Measurements from ENCODE around the gene ZNF584.
"Not testable (repeated sequence)": the region's sequence is repeated elsewhere in the genome, so short reads cannot be mapped to it uniquely, and the experiment has no call there.

Gene ZNF584

DNA sequence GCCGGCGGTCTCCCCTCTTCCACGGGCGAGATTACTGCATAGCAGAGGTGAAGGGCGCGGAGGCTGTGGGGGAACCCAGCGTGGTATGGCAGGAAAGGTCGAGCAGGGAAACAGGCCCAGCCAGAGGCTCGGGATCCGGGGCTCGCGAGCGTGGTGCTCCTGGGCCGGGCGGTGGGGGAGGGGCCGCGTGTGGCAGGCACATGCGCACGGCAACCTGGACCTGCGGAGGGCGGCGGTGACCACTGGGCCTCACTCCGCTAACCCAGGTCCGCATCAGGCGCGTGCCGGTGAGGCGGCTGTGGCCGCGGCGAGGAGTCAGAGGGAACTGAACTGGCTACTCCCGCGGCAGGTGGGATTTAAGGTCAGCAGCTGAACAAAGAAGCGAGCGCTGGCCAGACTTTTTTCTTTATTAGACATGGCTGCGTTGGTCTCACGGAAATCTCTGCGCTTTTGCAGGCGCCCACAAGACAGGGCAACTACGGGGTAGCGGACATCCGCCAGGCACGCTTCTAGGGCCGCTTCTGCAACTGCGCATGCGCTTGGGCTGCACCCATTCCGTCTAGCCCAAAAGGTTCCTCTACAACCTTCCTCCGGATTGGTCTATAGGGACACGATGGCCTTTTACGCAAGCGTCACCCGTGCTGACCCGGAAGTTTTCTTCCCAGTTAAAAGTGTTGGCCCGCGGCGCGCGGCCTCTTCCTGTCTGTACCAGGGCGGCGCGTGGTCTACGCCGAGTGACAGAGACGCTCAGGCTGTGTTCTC lies 21.7 kb upstream of the ZNF584 start, which contains the start of gene RPS5:
RPS5 (plus strand) TSS at position 694 of the 762 bp plus-strand sequence. CDS start 869 bp downstream, outside the sequence.
- DNase-seq = peak; percentile 76

DNA sequence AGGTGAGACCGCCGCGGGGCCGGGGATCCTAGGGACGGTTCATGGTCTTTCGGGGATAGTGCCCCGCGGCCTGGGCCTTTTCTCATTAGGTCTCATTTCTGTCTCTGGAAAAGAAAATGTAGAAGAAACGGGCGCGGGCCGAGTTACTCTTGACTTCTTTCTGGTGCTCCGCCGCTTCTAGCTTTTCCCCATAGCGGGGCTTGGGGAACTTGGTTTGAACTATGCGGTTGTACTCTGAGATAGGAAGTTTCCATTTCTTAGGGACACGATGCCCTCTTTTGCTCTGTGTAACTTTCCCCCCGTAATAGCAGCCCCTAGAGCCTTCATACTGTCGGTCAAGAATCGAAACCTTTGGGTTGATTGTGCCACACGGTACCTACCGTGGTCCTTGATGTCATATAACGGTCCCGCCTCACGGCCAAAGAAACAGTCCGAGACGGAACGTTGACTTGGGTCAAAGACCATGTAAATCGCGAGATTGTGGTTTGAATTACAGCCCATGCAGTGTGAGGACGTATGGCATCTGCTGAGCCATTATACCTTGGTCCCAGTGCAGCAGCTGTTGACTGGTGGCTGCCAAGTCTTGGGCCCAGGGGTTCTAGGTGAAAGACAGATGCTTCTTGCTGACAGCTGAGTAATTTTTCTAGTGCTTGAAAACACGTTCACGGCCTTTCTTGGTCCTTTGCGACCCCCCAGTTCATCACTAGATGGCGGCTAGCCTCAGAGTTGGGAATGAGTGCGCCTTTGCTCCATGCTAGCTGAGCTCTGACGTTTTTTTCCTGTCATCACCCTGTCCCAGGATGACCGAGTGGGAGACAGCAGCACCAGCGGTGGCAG lies 20.9 kb upstream of the ZNF584 start:
- no peak for DNase-seq

DNA sequence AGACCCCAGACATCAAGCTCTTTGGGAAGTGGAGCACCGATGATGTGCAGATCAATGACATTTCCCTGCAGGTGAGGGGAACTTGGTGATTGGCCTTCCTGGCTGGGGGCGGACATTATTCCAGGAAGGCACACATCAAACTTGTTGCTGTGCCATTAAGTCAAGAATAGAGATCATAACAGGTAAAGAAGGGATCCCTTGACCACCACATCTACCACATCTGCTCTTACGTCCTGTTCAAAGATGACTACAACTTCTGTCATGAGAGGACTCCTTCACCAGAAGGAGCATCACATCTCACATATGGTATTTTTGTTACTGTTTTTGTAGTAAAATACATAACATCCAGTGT lies 20.3 kb upstream of the ZNF584 start:
- no peak for DNase-seq

DNA sequence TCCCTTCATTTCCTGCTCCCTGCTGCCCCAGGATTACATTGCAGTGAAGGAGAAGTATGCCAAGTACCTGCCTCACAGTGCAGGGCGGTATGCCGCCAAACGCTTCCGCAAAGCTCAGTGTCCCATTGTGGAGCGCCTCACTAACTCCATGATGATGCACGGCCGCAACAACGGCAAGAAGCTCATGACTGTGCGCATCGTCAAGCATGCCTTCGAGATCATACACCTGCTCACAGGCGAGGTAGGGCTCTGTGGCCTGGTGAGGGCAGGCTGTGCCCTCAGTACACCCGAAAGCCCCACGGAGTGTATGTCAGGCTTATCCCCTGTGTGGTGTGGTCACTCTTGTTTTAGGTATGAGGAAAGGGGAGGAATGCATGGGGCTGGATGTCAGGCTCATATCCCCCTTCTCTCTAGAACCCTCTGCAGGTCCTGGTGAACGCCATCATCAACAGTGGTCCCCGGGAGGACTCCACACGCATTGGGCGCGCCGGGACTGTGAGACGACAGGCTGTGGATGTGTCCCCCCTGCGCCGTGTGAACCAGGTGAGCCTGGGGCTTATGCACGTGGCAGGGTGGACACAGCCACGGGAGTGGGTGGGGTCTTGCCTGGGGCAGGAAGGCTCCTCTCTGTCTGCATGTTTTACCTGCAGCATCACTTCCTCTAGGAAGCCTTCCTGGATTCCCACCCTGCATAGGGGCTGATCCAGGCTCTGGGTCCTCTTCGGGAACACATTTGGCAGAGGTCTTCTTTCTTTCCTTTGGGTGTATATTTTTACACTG lies 15.3 kb upstream of the ZNF584 start:
- DNase-seq = no peak

DNA sequence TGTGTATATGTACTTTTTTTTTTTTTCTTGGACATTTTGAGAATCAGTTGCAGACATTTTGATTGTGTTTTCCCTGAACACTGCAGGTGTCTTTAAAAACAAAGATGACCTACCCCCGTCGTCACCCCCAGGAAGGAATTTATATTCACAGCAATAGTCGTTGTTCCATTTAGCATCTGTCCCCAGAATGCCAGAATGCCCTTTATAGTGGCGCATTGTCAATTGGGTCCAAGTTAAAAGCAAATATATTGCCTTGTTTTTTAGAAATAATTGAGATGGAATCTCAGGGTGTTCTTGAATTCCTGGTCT lies 14.8 kb upstream of the ZNF584 start:
- no peak for DNase-seq

DNA sequence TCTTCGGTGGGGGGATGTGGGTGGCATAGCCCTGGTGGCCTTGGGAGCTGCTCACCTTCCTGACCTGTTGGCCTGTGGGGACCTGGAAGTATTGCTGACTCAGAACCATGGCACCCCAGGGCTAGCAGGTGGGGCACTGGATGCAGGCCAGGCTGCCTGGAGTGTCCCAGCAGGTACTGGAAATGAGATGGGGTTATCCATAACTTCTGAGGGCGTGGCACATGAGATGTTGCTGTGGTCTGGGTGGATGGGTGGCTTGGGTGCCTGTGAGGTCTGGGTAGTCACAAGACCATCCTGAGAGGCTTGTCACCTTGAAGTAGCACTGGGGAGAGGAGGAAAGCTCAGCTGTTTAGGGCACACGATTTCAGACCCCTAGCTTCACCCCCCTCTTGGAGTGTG lies 13.6 kb upstream of the ZNF584 start:
- DNase-seq = no peak

DNA sequence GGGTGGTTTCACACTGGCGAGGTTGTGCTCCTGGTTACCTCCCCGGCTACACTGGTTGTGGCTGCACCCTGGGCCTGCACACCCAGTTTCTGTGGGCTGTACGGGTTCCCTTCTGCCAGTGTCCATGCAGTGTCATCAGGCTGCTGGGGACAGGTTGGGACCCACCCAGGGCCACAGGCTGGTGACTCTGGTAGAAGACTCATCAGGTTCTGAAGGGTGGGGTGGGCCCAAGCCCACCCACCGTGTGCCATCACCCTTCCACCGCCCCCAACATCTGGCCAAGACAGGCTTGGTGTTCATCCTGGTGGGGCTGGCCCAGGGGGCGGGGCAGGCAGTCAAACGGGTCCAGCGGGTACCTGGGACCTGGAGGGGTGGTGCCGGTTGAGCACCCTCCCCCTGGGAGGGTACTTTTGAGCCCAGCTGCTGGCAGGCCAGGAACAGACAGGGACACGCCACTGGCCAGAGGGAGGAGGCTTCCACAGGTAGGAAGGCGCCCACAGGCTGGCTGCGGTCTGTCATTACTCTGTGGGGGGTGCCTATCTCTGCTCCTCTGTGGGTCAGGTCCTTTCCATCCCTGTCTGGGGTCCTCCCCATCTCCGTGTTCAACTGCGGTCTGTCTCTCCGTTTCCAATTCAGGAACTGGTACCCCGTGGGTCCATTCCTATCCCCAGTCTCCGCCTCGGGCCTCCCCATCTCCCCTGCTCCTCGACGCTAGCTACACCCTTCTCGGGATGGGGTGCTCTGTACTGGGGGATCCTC lies 13.1 kb upstream of the ZNF584 start, which contains the start of gene RNF225:
RNF225 (plus strand) TSS at position 437 of the 759 bp plus-strand sequence. CDS start 434 bp downstream, outside the sequence.
- no peak for DNase-seq

DNA sequence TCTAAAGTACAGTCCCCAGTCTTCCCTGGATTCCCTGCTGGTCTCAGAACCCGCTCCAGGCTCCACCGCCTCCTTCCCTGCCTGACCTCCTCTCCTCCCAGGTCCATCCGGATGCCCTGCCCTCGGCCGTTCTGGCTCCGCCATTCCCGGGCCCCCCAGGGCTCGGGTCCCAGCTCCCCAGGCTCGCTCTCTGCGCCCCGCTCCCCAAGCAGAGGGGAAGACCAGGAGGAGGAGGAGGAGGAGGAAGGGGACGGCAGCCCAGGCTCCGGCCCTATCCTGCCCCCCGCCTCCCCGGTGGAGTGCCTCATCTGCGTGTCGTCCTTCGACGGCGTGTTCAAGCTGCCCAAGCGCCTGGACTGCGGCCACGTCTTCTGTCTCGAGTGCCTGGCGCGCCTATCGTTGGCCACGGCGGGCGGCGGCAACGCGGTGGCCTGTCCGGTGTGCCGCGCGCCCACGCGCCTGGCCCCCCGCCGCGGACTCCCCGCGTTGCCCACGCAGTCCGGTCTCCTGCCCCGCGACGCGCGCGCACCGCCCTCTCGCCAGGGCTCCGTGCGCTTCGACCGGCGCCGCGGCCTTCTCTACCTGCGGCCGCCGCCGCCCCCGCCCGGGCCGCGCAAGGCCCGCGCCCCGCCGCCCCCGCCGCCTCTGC lies 12.3 kb upstream of the ZNF584 start:
- no peak for DNase-seq

DNA sequence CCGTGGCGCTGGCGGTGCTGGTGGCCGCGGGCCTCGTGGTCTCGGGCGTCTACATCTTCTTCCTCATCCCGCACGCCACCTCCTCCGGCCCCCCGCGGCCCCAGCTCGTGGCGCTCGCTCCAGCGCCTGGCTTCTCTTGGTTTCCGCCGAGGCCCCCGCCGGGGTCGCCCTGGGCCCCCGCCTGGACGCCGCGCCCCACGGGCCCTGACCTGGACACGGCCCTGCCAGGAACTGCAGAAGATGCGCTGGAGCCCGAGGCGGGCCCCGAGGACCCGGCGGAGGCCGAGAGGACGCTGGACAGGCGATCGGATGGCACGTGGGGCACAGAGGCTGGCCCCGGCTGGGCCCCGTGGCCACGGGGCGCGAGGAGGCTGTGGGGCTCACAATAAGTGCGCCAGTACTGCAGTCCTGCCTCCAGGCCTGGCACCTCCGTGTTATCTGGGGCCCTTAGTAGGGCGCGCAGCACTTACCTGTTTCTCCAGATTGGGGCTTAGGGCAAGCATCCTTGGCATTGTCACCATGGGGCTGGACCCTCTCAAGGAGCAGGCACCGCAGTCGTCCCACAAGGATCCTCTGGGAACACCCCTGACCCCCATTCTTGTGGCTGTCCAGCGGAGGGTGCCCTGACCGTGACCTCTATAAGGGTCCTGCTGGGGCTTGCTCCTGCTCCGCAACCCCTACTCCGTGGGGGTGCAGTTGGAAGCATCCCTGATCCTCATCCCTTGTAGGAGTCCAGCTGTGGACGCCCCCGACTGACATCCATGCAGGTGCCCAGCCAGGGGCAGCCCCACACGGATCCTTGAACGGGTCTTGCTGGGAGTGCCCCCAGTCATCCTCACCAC lies 11.5 kb upstream of the ZNF584 start:
- no peak for DNase-seq

DNA sequence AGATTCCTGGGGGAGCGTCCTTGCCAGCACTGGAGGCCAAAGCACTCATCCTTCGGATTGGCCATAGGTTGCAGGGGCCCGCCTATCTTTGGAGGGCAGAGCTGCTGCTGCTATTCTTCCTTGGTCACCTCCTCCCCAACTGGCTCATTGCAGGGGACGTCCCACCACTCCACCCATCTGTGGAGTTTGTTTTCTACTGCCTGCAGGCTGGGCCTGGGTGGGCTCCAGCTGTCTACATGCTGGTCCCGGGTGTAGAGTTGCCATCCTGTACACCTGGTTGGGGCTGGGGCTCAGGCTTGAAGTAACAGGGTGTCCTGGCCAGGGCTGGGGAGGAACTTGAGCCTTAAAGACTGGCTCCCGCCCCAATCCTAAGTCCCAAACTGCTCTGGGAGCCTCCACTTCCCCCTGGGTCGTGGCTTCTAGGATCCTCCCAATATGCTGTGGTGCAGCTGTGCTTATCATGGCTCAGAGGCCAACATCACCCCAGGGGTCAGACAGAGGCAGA lies 10.9 kb upstream of the ZNF584 start:
- no peak for DNase-seq

DNA sequence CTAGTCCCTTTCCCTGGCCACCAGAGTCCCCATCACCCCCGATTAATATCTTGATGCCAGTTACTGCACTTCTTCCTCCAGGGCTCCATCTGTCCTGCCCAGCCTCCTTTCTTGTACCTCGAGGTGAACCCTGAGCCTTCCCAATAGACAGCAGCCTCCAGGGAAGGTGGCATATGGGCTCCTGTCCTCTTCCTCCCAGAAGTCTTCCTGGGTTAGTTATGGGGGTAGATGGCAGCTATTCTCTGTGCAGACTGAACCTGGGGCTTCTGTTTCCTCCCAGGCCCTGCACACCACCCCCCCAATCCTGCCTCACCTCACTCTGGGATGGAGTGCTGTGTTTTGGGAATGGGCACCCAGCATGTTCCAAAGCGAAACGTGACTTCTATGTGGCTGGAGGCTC lies 10.4 kb upstream of the ZNF584 start:
- no peak for DNase-seq

DNA sequence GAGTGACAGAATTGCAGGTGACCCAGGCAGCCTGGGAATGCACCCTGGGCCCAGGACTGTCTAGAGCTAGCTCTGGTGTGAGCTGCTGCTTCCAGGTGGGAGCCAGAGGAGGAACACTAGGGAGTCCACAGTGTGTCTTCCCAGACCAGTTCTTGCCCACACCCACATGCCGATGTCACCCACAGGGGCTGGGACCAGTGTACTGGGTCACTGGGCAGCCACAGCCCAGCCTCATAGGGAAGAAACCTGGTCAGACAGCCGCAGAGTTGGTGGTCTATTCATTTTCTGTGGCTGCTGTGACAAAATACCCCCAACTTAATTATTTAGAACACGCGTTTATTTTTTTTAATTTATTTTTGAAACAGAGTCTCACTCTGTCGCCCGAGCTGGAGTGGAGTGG lies 9.9 kb upstream of the ZNF584 start:
- no peak for DNase-seq

DNA sequence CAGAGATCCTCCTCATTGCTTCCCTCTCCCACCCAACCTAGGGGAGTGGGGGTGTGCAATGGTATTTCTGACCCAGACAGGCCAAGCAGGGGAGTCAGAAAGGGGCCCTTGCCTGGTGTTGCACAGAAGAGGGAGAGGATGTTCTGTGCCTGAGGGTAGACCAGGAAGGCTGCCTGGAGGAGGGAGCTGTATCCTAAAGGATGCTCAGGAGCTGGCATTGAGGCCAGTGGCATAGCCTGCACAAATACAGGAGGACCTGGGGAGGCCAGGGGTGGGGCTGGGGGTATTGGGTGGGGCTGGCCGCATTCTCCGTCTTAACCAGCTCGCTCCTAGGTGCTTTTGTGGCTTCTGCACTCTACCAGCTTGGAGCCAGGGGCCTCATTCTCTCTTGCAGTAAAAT lies 8.5 kb upstream of the ZNF584 start:
- DNase-seq = no peak

DNA sequence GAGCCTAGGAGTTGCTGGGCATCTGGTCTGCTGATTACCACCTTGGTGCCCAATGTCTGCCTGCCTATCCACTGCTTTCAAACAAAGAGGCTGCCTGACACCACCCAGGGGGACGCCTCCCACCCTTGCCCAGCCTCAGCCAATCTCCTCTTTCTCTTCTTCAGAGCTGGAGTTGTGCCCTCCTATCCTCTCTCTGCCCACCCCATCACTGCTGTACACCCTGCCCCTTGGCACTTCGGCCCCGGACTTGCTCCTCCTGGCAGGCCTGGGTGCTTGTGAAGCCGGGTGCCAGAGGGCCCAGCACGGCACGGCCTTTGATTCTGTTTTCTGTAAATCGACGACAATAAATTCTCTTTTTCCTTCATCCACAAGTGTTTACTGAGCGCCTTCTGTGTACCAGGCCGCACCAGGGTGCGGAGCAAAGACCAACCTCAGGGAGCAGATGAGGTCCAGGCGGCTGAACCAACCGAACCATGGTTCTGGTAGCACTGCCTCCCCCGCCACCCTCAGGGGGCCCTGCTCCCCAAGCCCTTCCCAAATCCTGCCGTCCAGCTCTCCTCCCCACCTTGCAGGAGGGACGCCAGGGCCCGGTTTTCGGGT lies 8.0 kb upstream of the ZNF584 start:
- DNase-seq = no peak

DNA sequence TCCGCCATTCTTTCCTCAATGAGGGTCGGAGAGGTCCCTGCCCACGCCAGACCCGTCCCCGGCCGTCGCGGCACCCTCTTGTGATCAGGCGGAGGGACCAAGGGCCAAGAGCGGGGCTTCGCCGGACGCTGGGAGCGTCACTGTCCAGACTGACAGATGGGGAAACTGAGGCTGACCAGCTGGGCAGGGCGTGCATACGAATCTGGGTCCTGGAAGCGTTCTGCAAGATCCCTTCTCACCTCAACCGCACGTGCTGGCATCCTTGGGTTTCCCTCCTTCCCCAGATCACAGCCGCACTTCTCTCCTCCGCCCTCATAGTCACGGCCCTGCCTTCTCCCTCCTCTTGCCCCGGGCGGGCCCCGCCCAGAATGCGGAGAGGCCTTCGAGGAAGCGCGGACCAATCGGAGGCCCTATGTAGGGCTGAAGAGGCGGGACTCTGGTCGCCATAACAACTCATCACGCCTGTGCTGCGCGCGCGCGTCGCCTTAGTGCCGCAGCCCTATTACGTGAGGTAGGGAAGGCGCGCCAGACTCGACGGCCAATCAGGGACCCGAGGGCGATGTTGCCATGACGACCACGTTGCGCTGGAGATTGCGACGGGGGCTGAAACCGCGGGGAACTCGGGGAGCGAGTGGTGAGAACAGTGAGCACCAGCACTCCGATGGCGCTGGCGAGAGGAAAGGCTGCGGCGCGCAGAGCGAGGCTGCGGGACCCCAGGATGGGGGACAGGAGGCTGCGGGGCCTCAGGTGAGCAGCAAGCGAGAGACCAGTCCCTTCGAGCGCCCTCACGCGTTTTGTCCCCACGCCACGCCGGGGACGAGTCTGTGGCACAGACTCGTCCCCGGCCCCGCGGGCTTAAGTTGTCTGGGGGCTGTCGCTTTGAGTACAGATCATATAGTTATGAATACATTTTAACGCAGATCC lies 7.3 kb upstream of the ZNF584 start:
- peak; percentile 97 for DNase-seq

DNA sequence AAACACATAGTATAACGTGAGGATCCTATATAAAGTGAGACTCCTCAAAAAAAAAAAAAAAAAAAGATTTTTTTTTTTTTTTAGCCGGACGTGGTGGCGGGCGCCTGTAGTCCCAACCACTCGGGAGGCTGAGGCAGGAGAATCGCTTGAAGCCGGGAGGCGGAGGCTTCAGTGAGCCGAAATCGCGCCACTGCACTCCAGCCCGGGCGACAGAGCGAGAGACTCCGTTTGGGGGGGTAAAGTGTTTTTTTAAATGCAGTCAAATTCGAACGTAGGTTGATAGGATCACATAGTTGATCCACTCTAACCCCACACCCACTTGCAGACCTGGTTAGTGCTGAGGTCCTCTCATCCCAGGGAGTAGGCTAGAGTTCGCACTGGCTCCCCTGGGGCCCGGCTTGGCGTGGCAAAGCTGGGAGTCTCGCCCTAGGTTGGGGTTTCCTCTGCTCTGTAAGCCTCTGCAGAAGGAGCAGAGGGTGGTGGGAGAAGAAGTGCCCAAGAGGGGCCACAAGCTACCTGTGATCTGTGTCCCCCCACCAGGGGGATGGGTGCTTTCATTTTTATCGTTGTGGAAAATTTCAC lies 6.5 kb upstream of the ZNF584 start:
- DNase-seq = no peak

DNA sequence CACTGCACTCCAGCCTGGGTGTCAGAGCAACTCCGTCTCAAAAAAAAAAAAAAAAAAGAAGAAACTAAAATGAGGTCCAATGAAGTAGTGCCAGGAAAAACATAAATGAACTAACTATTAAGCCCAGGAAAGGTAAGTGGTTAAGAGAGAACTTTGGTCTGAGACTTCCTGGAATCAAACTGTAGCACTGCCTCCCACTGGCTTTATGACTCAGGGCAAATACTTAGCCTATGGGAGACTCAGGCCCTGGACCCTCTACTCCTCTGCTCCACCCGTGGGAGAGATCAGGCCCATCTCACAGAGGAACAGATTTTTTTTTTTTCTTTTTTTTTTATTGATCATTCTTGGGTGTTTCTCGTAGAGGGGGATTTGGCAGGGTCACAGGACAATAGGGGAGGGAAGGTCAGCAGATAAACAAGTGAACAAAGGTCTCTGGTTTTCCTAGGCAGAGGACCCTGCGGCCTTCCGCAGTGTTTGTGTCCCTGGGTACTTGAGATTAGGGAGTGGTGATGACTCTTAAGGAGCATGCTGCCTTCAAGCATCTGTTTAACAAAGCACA lies 4.5 kb upstream of the ZNF584 start:
- DNase-seq = not testable (repeated sequence)

DNA sequence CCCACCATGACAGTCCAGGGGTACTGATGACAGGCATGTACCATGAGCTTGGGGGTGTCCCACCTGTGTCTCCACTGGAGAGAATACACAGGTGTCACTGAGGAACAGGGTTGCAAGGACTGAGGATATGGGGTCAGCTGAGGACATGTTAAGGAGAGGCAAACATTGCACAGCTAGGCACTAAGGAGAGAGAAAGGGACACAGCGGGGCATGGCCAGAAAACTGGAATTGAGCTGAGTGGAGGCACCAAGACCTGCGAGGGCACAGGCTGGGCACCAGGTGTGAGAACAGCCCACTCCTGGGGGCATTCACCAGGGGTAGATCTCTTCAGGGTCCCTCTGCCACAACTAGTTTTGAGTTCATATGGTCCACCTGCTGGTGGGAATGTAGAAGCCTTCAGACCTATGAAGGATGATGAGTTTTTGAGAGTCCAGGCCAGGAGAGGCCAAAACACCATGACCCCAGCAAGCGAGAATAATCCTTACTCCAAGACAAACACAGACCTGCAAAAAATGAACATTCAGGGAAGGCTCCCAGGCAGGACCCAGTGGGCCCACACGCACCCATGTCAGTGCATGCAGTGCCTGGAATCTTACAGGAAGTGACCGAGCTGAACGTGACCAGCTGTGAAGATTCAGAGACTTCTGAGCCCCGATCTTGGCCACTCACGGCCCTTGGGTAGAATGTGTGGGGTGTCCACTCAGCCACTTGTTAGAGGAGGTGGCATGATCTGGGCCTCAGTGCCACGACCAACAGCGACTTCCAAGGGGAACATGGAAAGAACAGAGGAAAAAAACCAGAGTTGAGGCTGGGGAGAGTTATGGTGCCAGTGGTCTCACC lies 1.4 kb upstream of the ZNF584 start:
- DNase-seq = no peak

Measured in GOT3 (cell line).